Measurements from ENCODE around the gene RSPH1. TPM values are rescaled to one million over a fixed set of nuclear protein-coding genes. Genes with fewer than 3 reads are reported as not detected.

The RSPH1 gene
- total and polyA plus RNA-seq, 2 of the 4 experiments (the other 2 are of a cell fraction): not detected

GRCh38 chr21:42424914-42425541 is 71.0 kb downstream of the RSPH1 start:
- Histone ChIP-seq H3K9me1 (ENCODE audit: insufficient read depth, low read length) (no peaks in the 10 kb centered on the region), H2AK5ac (ENCODE audit: low read depth, low read length) (no peak overlapping the region), H3K36me3 (ENCODE audit: control insufficient read depth, insufficient read depth, low read length) (no peaks in the 10 kb centered on the region), H3K18ac (ENCODE audit: low read depth, low read length) (no peak overlapping the region), H3K4me1 (ENCODE audit: control insufficient read depth, insufficient read depth, low read length) (no peaks in the 10 kb centered on the region), H3K4me2 (ENCODE audit: low read depth, low read length) (no peak overlapping the region), H4K20me1 (ENCODE audit: insufficient read depth, low read length) (no peaks in the 10 kb centered on the region), H2BK5ac (ENCODE audit: low read depth, low read length, poor library complexity, severe bottlenecking) (no peak overlapping the region), H4K8ac (ENCODE audit: low read depth in 2 of 2, low read length in 2 of 2) (no peak overlapping the region), H3K79me1 (ENCODE audit: low read depth in 1 of 2, low read length in 2 of 2) (no peaks in the 10 kb centered on the region), H3K14ac (replicated peaks; ENCODE audit: low read depth, low read length) (no peak overlapping the region), H2BK20ac (ENCODE audit: low read depth, low read length) (no peak overlapping the region), H4K91ac (ENCODE audit: insufficient read depth, low read depth, low read length) (no peak overlapping the region), H4K5ac (ENCODE audit: low read depth, low read length) (no peak overlapping the region), H3K27ac (ENCODE audit: insufficient read depth, low read length) (no peak overlapping the region), H2AFZ (replicated peaks; ENCODE audit: low read length, poor library complexity) (no peak overlapping the region), H2AK9ac (replicated peaks; ENCODE audit: low read depth, low read length, poor library complexity) (no peak overlapping the region), H3K9me3 (ENCODE audit: control insufficient read depth, insufficient read depth, low read length) (no peaks in the 10 kb centered on the region), H3K56ac (ENCODE audit: extremely low read depth, insufficient read depth, low read length) (no peak overlapping the region), H3K4me3 (ENCODE audit: insufficient read depth, low read depth, low read length) (no peak overlapping the region), H3K23ac (ENCODE audit: low read depth, low read length) (no peak overlapping the region), H3K4ac (ENCODE audit: low read depth, low read length) (no peak overlapping the region), H2BK15ac (ENCODE audit: low read depth, low read length) (no peak overlapping the region), H3K27me3 (ENCODE audit: control insufficient read depth, insufficient read depth, low read length) (peaks cover 15% of the 10 kb centered on the region), H2BK120ac (ENCODE audit: low read depth, low read length) (no peak overlapping the region), H3K9ac (ENCODE audit: low read depth, low read length) (no peak overlapping the region)
- 20% methylated on average over 2 of the region's 12 CpGs; no CpG with 5 or more reads in 1 of the 2 experiments for WGBS, 2 experiments (ENCODE audit: extremely low coverage in 2 of 2, insufficient read length in 1 of 2)
- ATAC-seq (ENCODE audit: low read depth): no peak
- intact Hi-C loops (cut with micrococcal nuclease): no loop called here
- POLR2A ChIA-PET (ENCODE audit: unreplicated experiment): no interaction called here
- CTCF ChIA-PET: no interaction called here
- in situ Hi-C loops (cut with MboI; ENCODE audit: low sequenced_read_pairs): no loop called here
- DNase-seq: no peak
- TF ChIP-seq RFX5 (IDR thresholded peaks at IDR 0.05; ENCODE audit: low read depth, low read length): no peak
- TF ChIP-seq MXI1 (IDR thresholded peaks at IDR 0.05; ENCODE audit: borderline replicate concordance, low read depth, low read length): no peak
- no peak for TF ChIP-seq FOS (IDR thresholded peaks at IDR 0.05; ENCODE audit: low read depth, low read length)
- no peak for TF ChIP-seq CEBPB (IDR thresholded peaks at IDR 0.05; ENCODE audit: low read depth, low read length)
- no peak for TF ChIP-seq CHD1 (IDR thresholded peaks at IDR 0.05; ENCODE audit: low read depth, low read length)
- TF ChIP-seq POLR2A (IDR thresholded peaks at IDR 0.05; ENCODE audit: low read depth, low read length): no peak
- TF ChIP-seq SMC3 (IDR thresholded peaks at IDR 0.05; ENCODE audit: low read depth, low read length): no peak
- no peak for TF ChIP-seq NFE2L2 (IDR thresholded peaks at IDR 0.05; ENCODE audit: low read depth, low read length)
- no peak for TF ChIP-seq BHLHE40 (IDR thresholded peaks at IDR 0.05; ENCODE audit: low read depth, low read length)
- TF ChIP-seq CTCF (conservative IDR thresholded peaks at IDR 0.05; ENCODE audit: low read depth, low read length): no peak
- no peak for TF ChIP-seq MAFK (IDR thresholded peaks at IDR 0.05; ENCODE audit: low read depth, low read length)
- TF ChIP-seq ELK1 (IDR thresholded peaks at IDR 0.05; ENCODE audit: borderline replicate concordance, low read depth, low read length): no peak
- no peak for TF ChIP-seq USF2 (IDR thresholded peaks at IDR 0.05; ENCODE audit: low read depth, low read length)
- no TSS peak for BruUV-seq (replicated peaks)
- dilution Hi-C loops (cut with HindIII; ENCODE audit: low sequenced_read_pairs, unreplicated experiment): no loop called here

Measured in IMR-90 (cell line).